Tibial artery (tissue), 4 donors: Measurements from ENCODE around the gene SLC22A17.
A peak's percentile ranks its signal among the peaks of the same experiment; 100 is the strongest.

ENCODE experiments used
- DNase-seq, 2 donors: peaks; one replicate each; pipeline ENCODE4 v3.0.0-alpha.2; 2019
- H3K27ac ChIP-seq, 2 donors: fragments of 200-600 bp; sonication (generic) in 1 of 2; 1 replicate in 1 of 2; 2 replicates in 1 of 2; pipeline ENCODE4 v1.5.1; 2018 to 2019; ENCODE audit warnings: mild to moderate bottlenecking in 1 of 2
- H3K27me3 ChIP-seq, 2 donors: fragments of 200-600 bp; sonication (generic) in 1 of 2; one replicate each; pipeline versions ENCODE4 v1.5.1 to v1.6.0; 2016 to 2019
- H3K36me3 ChIP-seq, 3 donors: fragments of 200-600 bp; sonication (generic) in 2 of 3; one replicate each; pipeline ENCODE4 v1.5.1; 2016 to 2019; ENCODE audit warnings: mild to moderate bottlenecking in 2 of 3
- H3K4me1 ChIP-seq, 4 donors: fragments of 200-600 bp; sonication (generic) in 2 of 4; 1 replicate in 3 of 4; 2 replicates in 1 of 4; pipeline ENCODE4 v1.5.1; 2016 to 2019
- H3K4me3 ChIP-seq, 2 donors: fragments of 200-600 bp; sonication (generic) in 1 of 2; 1 replicate in 1 of 2; 2 replicates in 1 of 2; pipeline ENCODE4 v1.5.1; 2018 to 2019; ENCODE audit warnings: mild to moderate bottlenecking in 2 of 2
- H3K9me3 ChIP-seq, 3 donors: fragments of 200-600 bp; sonication (generic) in 1 of 3; one replicate each; pipeline ENCODE4 v1.5.1; 2016 to 2019
- CTCF ChIP-seq, 2 experiments: fragments of 200-600 bp in 1 of 2; fragments of 450-650 bp in 1 of 2; IDR thresholded peaks; one replicate each; pipeline ENCODE4 v1.5.1; 2017 to 2019; ENCODE audit warnings: antibody characterized with exemption in 2 of 2, mild to moderate bottlenecking in 1 of 2, moderate library complexity in 1 of 2
- intact Hi-C: fragments of 100-400 bp; cut with DNase I; formaldehyde crosslinking; loops from one replicate; pipeline ENCODE4 v1.15.0; 2023; ENCODE audit warnings: low total_unique reads

SLC22A17 gene

DNA sequence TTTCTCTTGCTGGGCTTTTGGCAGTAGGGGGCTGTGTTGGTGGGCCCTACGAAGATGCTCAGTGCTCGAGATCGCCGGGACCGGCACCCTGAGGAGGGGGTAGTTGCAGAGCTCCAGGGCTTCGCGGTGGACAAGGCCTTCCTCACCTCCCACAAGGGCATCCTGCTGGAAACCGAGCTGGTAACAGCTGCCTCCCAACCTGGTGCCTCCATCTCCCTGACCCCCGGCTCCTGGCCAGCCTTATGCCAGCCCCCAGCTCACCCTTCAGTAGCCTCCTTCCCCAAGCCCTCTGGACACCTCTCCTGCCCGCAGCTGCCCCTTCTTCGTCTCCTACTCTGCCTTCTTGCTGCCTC, 24.5 kb upstream of the SLC22A17 start:
- Histone ChIP-seq H3K27ac (peak overlapping the region in 1 of 2 donors; percentile 69), H3K36me3 (no peaks in the 10 kb centered on the region), H3K9me3 (no peaks in the 10 kb centered on the region), H3K27me3 (peaks cover 0 to 21% of the 10 kb centered on the region in 2 donors), H3K4me3 (peak overlapping the region in 1 of 2 donors; percentile 23), H3K4me1 (peaks cover 0 to 6% (median 2%) of the 10 kb centered on the region in 4 donors)
- intact Hi-C loops: loop anchor here (5.0 kb wide), 1 partner anchor 110 kb away; no protein-coding TSS in a partner anchor
- DNase-seq: no peak
- TF ChIP-seq CTCF (IDR thresholded peaks at IDR 0.05): no peak

DNA sequence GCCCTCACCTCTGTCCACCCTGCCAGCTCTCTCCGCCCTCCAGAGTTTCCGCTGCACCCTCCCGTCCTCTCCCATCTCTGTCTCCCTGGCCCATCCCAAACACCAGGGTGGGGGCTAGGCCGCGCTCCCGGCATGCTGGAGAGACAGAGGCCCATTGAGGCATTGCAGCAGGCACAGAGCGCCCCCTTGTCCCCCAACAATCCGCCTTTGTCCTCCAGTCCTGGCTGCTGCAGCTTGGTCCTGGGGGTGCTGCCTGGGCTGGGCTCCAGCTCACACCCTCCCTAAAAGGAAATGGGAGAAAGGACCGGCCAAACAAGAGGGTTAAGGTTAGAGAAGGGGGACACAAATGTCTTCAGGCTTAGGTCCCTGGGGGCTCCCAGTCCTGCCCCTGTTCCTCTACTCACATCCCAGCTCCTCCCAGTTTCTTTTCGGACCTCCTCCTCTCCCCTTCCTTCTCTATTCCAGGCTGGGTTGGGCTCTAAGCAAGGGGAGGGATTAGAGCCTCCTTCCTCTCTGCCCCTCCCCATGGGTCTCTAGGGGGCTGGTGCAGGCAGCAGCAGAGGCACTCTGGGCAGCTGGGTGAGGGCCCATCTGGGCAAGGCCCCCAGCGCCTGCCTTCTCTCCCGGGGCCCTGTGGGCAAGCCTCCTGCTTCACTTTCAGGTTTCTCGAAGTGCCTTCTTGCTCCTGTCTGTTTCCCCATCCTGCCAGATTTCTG, 24.0 kb upstream of the SLC22A17 start, which contains the start of gene CMTM5:
CMTM5 (plus strand) TSS at position 565 of the 716 bp plus-strand sequence. CDS start 206 bp downstream, outside the sequence.
- Histone ChIP-seq H3K4me3 (peak within 1 kb of the TSS; percentile 23 to 34), H3K27me3 (peaks cover 0 to 16% of the 10 kb centered on the region in 2 donors), H3K36me3 (no peaks in the 10 kb centered on the region), H3K4me1 (peaks cover 0 to 6% (median 2%) of the 10 kb centered on the region in 4 donors), H3K27ac (peak within 1 kb of the TSS; percentile 34 to 69), H3K9me3 (no peaks in the 10 kb centered on the region)
- no peak for TF ChIP-seq CTCF (IDR thresholded peaks at IDR 0.05)
- intact Hi-C loops: loop anchor here (5.0 kb wide), 1 partner anchor 109 kb away; no protein-coding TSS in a partner anchor
- DNase-seq: no peak

DNA sequence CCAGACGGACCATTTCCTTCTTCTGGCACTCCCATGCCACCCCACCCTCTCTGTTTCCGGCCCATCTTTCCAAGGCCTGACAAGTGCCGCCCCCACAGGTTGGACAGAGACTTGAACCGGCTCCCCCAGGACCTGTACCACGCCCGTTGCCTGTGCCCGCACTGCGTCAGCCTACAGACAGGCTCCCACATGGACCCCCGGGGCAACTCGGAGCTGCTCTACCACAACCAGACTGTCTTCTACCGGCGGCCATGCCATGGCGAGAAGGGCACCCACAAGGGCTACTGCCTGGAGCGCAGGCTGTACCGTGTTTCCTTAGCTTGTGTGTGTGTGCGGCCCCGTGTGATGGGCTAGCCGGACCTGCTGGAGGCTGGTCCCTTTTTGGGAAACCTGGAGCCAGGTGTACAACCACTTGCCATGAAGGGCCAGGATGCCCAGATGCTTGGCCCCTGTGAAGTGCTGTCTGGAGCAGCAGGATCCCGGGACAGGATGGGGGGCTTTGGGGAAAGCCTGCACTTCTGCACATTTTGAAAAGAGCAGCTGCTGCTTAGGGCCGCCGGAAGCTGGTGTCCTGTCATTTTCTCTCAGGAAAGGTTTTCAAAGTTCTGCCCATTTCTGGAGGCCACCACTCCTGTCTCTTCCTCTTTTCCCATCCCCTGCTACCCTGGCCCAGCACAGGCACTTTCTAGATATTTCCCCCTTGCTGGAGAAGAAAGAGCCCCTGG, 23.0 kb upstream of the SLC22A17 start:
- H3K9me3 ChIP-seq: no peaks in the 10 kb centered on the region
- no peak for TF ChIP-seq CTCF (IDR thresholded peaks at IDR 0.05)
- peaks cover 0 to 10% of the 10 kb centered on the region in 2 donors for H3K27me3 ChIP-seq
- no peak for DNase-seq
- peak overlapping the region in 1 of 2 donors; percentile 69 for H3K27ac ChIP-seq
- H3K36me3 ChIP-seq: no peaks in the 10 kb centered on the region
- peaks cover 0 to 6% (median 2%) of the 10 kb centered on the region in 4 donors for H3K4me1 ChIP-seq
- intact Hi-C loops: loop anchor here (5.0 kb wide), 1 partner anchor 108 kb away; no protein-coding TSS in a partner anchor
- no peak overlapping the region for H3K4me3 ChIP-seq

GRCh38 chr14:23373041-23373440, 20.4 kb upstream of the SLC22A17 start:
- intact Hi-C loops: no loop called here
- no peaks in the 10 kb centered on the region for H3K36me3 ChIP-seq
- H3K27ac ChIP-seq: no peak overlapping the region
- peaks cover 0 to 6% (median 2%) of the 10 kb centered on the region in 4 donors for H3K4me1 ChIP-seq
- no peaks in the 10 kb centered on the region for H3K9me3 ChIP-seq
- no peak overlapping the region for H3K4me3 ChIP-seq
- no peaks in the 10 kb centered on the region for H3K27me3 ChIP-seq
- DNase-seq: no peak
- TF ChIP-seq CTCF (IDR thresholded peaks at IDR 0.05): no peak

- Histone ChIP-seq H3K36me3 (no peaks in the 10 kb centered on the region), H3K4me1 (peaks cover 0 to 6% (median 2%) of the 10 kb centered on the region in 4 donors), H3K27me3 (no peaks in the 10 kb centered on the region), H3K27ac (no peak within 1 kb of the TSS), H3K9me3 (no peaks in the 10 kb centered on the region), H3K4me3 (no peak within 1 kb of the TSS)
- no peak for DNase-seq
- TF ChIP-seq CTCF (IDR thresholded peaks at IDR 0.05): no peak
- intact Hi-C loops: no loop called here
These were observed 19.8 kb upstream of the SLC22A17 start, which contains the start of gene IL25 for GRCh38 chr14:23372509-23372908. Gene IL25 (plus strand): TSS chr14:23372809.
